ENCODE measurements around the gene MTMR2. TPM values are rescaled to one million over a fixed set of nuclear protein-coding genes. Genes with fewer than 3 reads are reported as not detected.

MTMR2 gene
- total and polyA plus RNA-seq, 2 experiments from 2014 or later = 26.6 to 52.6 TPM

- no peak for TF ChIP-seq ZNF462 (CRISPR knock-in tag; IDR thresholded peaks at IDR 0.05)
- no peak for TF ChIP-seq NANOG (IDR thresholded peaks at IDR 0.05; ENCODE audit: borderline replicate concordance)
- TF ChIP-seq, protein P1, sequence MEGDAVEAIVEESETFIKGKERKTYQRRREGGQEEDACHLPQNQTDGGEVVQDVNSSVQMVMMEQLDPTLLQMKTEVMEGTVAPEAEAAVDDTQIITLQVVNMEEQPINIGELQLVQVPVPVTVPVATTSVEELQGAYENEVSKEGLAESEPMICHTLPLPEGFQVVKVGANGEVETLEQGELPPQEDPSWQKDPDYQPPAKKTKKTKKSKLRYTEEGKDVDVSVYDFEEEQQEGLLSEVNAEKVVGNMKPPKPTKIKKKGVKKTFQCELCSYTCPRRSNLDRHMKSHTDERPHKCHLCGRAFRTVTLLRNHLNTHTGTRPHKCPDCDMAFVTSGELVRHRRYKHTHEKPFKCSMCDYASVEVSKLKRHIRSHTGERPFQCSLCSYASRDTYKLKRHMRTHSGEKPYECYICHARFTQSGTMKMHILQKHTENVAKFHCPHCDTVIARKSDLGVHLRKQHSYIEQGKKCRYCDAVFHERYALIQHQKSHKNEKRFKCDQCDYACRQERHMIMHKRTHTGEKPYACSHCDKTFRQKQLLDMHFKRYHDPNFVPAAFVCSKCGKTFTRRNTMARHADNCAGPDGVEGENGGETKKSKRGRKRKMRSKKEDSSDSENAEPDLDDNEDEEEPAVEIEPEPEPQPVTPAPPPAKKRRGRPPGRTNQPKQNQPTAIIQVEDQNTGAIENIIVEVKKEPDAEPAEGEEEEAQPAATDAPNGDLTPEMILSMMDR (conservative IDR thresholded peaks at IDR 0.05; ENCODE audit: low read depth in 2 of 2) = no peak
- TF ChIP-seq, protein P2, sequence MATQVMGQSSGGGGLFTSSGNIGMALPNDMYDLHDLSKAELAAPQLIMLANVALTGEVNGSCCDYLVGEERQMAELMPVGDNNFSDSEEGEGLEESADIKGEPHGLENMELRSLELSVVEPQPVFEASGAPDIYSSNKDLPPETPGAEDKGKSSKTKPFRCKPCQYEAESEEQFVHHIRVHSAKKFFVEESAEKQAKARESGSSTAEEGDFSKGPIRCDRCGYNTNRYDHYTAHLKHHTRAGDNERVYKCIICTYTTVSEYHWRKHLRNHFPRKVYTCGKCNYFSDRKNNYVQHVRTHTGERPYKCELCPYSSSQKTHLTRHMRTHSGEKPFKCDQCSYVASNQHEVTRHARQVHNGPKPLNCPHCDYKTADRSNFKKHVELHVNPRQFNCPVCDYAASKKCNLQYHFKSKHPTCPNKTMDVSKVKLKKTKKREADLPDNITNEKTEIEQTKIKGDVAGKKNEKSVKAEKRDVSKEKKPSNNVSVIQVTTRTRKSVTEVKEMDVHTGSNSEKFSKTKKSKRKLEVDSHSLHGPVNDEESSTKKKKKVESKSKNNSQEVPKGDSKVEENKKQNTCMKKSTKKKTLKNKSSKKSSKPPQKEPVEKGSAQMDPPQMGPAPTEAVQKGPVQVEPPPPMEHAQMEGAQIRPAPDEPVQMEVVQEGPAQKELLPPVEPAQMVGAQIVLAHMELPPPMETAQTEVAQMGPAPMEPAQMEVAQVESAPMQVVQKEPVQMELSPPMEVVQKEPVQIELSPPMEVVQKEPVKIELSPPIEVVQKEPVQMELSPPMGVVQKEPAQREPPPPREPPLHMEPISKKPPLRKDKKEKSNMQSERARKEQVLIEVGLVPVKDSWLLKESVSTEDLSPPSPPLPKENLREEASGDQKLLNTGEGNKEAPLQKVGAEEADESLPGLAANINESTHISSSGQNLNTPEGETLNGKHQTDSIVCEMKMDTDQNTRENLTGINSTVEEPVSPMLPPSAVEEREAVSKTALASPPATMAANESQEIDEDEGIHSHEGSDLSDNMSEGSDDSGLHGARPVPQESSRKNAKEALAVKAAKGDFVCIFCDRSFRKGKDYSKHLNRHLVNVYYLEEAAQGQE (IDR thresholded peaks at IDR 0.05; ENCODE audit: unreplicated experiment) = no peak
- no peak for TF ChIP-seq EZH2phosphoT487 (IDR thresholded peaks at IDR 0.05; ENCODE audit: unreplicated experiment)
Observed at GRCh38 chr11:95895815-95896214, 28.1 kb downstream of the MTMR2 start (continued).

Measured in GM23338 (cell line).